Measurements from ENCODE around the gene ZNF639. TPM values are rescaled to one million over a fixed set of nuclear protein-coding genes. Genes with fewer than 3 reads are reported as not detected.

The ZNF639 gene
- total RNA-seq, 2 experiments from 2014 or later: 88.1 to 90.8 TPM

DNA sequence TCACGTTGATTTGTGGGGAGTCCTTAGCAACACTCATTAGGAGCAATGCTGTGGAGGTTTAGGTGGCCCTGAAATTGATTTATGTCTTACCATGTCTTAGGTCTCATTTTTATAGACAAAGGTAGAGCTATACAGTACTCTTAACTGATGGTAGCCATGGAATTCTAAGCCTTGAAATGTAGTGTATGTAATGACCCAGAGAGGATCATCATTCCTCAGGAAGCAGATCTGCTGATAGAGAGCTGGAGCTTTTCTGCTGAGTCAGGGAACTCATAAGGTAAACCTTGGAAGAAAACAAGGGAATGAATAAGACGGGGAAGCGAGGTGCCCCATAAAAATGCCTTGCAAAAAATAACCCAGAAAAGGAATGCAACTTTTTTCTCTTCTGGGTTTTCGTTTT, 34.0 kb upstream of the ZNF639 start:
- POLR2A ChIA-PET: no interaction called here
- Histone ChIP-seq H3K27ac (ENCODE audit: low read depth in 1 of 2, low read length in 2 of 2) (no peak overlapping the region), H3K9me3 (ENCODE audit: control insufficient read depth in 1 of 2, insufficient read depth in 1 of 2, low read length in 2 of 2) (no peaks in the 10 kb centered on the region), H3K4me3 (ENCODE audit: low read length) (no peak overlapping the region), H3K27me3 (ENCODE audit: control insufficient read depth in 1 of 2, insufficient read depth in 2 of 2, low read length in 2 of 2) (peaks cover 3 to 5% of the 10 kb centered on the region in 2 experiments), H3K4me1 (ENCODE audit: insufficient read depth, low read length) (no peaks in the 10 kb centered on the region), H3K36me3 (ENCODE audit: insufficient read depth, low read length) (no peaks in the 10 kb centered on the region)
- H3K4me1 Mint-ChIP-seq (ENCODE audit: low read depth): no peaks in the 10 kb centered on the region
- H3K9me3 Mint-ChIP-seq: no peaks in the 10 kb centered on the region
- TF ChIP-seq, protein P1, sequence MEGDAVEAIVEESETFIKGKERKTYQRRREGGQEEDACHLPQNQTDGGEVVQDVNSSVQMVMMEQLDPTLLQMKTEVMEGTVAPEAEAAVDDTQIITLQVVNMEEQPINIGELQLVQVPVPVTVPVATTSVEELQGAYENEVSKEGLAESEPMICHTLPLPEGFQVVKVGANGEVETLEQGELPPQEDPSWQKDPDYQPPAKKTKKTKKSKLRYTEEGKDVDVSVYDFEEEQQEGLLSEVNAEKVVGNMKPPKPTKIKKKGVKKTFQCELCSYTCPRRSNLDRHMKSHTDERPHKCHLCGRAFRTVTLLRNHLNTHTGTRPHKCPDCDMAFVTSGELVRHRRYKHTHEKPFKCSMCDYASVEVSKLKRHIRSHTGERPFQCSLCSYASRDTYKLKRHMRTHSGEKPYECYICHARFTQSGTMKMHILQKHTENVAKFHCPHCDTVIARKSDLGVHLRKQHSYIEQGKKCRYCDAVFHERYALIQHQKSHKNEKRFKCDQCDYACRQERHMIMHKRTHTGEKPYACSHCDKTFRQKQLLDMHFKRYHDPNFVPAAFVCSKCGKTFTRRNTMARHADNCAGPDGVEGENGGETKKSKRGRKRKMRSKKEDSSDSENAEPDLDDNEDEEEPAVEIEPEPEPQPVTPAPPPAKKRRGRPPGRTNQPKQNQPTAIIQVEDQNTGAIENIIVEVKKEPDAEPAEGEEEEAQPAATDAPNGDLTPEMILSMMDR (IDR thresholded peaks at IDR 0.05): no peak
- CTCF ChIA-PET: no interaction called here
- no peak overlapping the region for H3K4me3 Mint-ChIP-seq
- ATAC-seq (ENCODE audit: poor library complexity): no peak
- no peak for DNase-seq
- H3K27ac Mint-ChIP-seq: no peak overlapping the region
- H3K27me3 Mint-ChIP-seq: peaks cover 11% of the 10 kb centered on the region
- intact Hi-C loops (cut with DNase I, micrococcal nuclease): no loop called here
- H3K36me3 Mint-ChIP-seq (ENCODE audit: low read depth): no peaks in the 10 kb centered on the region

DNA sequence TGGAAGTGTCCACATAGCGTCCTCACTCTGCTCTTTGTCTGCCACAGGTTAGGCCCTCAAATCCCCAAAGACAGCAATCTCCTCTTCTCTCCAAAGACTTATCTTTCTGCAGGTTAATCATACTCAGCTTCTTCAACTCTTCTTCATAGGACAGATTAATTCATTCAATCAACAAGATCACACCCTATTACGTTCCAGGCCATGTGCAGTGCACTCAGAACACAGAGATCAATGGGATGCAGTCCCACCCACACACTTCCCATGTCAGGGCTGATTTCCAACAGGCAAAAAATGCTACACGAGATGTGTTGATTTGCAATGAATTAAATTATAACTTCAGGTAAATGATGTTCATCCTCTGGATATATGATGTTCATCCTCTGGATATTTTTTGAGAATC, 33.5 kb upstream of the ZNF639 start:
- CTCF ChIA-PET: no interaction called here
- H3K9me3 Mint-ChIP-seq: no peaks in the 10 kb centered on the region
- H3K4me3 ChIP-seq (ENCODE audit: low read length): no peak overlapping the region
- intact Hi-C loops (cut with DNase I, micrococcal nuclease): no loop called here
- DNase-seq (no peak), ATAC-seq (ENCODE audit: poor library complexity) (no peak)
- POLR2A ChIA-PET: no interaction called here
- H3K27me3 Mint-ChIP-seq: peaks cover 6% of the 10 kb centered on the region
- peaks cover 3 to 5% of the 10 kb centered on the region in 2 experiments for H3K27me3 ChIP-seq (ENCODE audit: control insufficient read depth in 1 of 2, insufficient read depth in 2 of 2, low read length in 2 of 2)
- no peak overlapping the region for H3K27ac ChIP-seq (ENCODE audit: low read depth in 1 of 2, low read length in 2 of 2)
- TF ChIP-seq, protein P1 (IDR thresholded peaks at IDR 0.05): no peak
- no peaks in the 10 kb centered on the region for H3K4me1 ChIP-seq (ENCODE audit: insufficient read depth, low read length)
- H3K36me3 ChIP-seq (ENCODE audit: insufficient read depth, low read length): no peaks in the 10 kb centered on the region
- H3K9me3 ChIP-seq (ENCODE audit: control insufficient read depth in 1 of 2, insufficient read depth in 1 of 2, low read length in 2 of 2): no peaks in the 10 kb centered on the region
- no peaks in the 10 kb centered on the region for H3K36me3 Mint-ChIP-seq (ENCODE audit: low read depth)
- H3K27ac Mint-ChIP-seq: no peak overlapping the region
- no peaks in the 10 kb centered on the region for H3K4me1 Mint-ChIP-seq (ENCODE audit: low read depth)
- H3K4me3 Mint-ChIP-seq: no peak overlapping the region

DNA sequence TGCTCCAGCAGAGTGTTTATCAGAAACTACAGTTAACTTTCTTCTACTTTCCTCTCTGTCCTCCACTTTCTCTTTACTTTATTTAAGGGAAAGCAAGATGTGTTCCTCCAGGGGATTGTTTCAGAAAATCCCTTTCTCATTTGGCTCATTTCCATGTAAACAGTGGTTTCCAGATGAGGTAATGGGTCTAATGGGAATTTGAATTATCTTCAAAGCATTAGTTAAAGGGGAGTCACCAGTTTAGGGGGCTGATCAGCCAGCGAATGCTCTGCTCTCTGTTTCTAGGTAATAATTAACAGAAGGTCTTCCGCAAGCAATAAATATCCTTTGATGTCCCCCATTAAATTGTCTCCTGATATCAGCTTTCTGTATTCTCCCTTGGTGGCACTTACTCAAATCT, 30.4 kb upstream of the ZNF639 start:
- H3K27me3 ChIP-seq (ENCODE audit: control insufficient read depth in 1 of 2, insufficient read depth in 2 of 2, low read length in 2 of 2): peaks cover 3 to 5% of the 10 kb centered on the region in 2 experiments
- ATAC-seq (ENCODE audit: poor library complexity): no peak
- H3K27ac ChIP-seq (ENCODE audit: low read depth in 1 of 2, low read length in 2 of 2): no peak overlapping the region
- DNase-seq: no peak
- TF ChIP-seq, protein P1 (IDR thresholded peaks at IDR 0.05): no peak
- no peaks in the 10 kb centered on the region for H3K36me3 ChIP-seq (ENCODE audit: insufficient read depth, low read length)
- POLR2A ChIA-PET: no interaction called here
- no peaks in the 10 kb centered on the region for H3K4me1 ChIP-seq (ENCODE audit: insufficient read depth, low read length)
- no peak overlapping the region for H3K4me3 ChIP-seq (ENCODE audit: low read length)
- intact Hi-C loops (cut with DNase I, micrococcal nuclease): no loop called here
- H3K9me3 ChIP-seq (ENCODE audit: control insufficient read depth in 1 of 2, insufficient read depth in 1 of 2, low read length in 2 of 2): no peaks in the 10 kb centered on the region
- no peaks in the 10 kb centered on the region for H3K9me3 Mint-ChIP-seq
- no peak overlapping the region for H3K27ac Mint-ChIP-seq
- no peaks in the 10 kb centered on the region for H3K36me3 Mint-ChIP-seq (ENCODE audit: low read depth)
- no peak overlapping the region for H3K4me3 Mint-ChIP-seq
- H3K4me1 Mint-ChIP-seq (ENCODE audit: low read depth): no peaks in the 10 kb centered on the region
- CTCF ChIA-PET: interaction anchor here (0.6 kb wide), 1 partner anchor 281 kb away, joined by 4 read pairs; no protein-coding TSS in a partner anchor
- peaks cover 13% of the 10 kb centered on the region for H3K27me3 Mint-ChIP-seq
